Suprapubic skin (tissue), 4 donors: ENCODE measurements around the gene HERC2. TPM values are rescaled to one million over a fixed set of nuclear protein-coding genes. Genes with fewer than 3 reads are reported as not detected.
A peak's percentile ranks its signal among the peaks of the same experiment; 100 is the strongest.

Experiments
- DNase-seq, 2 donors: peaks; one replicate each; pipeline ENCODE4 v3.0.0-alpha.2; 2019; ENCODE audit warnings: low spot score in 2 of 2
- H3K27ac ChIP-seq: fragments of 200-600 bp; sonication (generic); one replicate; pipeline ENCODE4 v1.5.1; 2019
- H3K27me3 ChIP-seq: fragments of 200-600 bp; sonication (generic); one replicate; pipeline ENCODE4 v1.5.1; 2019
- H3K36me3 ChIP-seq: fragments of 200-600 bp; sonication (generic); one replicate; pipeline ENCODE4 v1.5.1; 2019
- H3K4me1 ChIP-seq: fragments of 200-600 bp; sonication (generic); one replicate; pipeline ENCODE4 v1.5.1; 2019
- H3K4me3 ChIP-seq: fragments of 200-600 bp; sonication (generic); one replicate; pipeline ENCODE4 v1.5.1; 2019; ENCODE audit warnings: mild to moderate bottlenecking
- H3K9me3 ChIP-seq: fragments of 200-600 bp; sonication (generic); one replicate; pipeline ENCODE4 v1.5.1; 2019
- EP300 ChIP-seq: sonication (generic); formaldehyde crosslinking; IDR thresholded peaks from one replicate; pipeline ENCODE4 v1.6.1; 2017; ENCODE audit warnings: antibody characterized with exemption
- POLR2A ChIP-seq, 2 donors: fragments of 450-650 bp; IDR thresholded peaks; one replicate each; pipeline ENCODE4 v1.6.1; 2017; ENCODE audit warnings: antibody characterized with exemption in 2 of 2, mild to moderate bottlenecking in 2 of 2, moderate library complexity in 2 of 2
- POLR2AphosphoS5 ChIP-seq, 3 donors: sonication (generic); formaldehyde crosslinking; IDR thresholded peaks; one replicate each; pipeline ENCODE4 v1.6.1; 2017; ENCODE audit warnings: antibody characterized with exemption in 3 of 3
- WGBS: methylation state at CpG from one replicate; pipeline ENCODE4 v1.1.5; 2018; 5-methylcytosine and 5-hydroxymethylcytosine counted together
- total RNA-seq, 4 donors: library from RNA; depleted of rRNA; stranded (reverse); fragments of >200 nt; gene quantifications; one replicate each; pipeline ENCODE4 v1.1.0, GENCODE V29; 2016
- TF ChIP-seq, protein P1 (sequence below), 2 donors: fragments of 200-600 bp in 1 of 2; fragments of 450-650 bp in 1 of 2; sonication (generic) in 1 of 2; IDR thresholded peaks; one replicate each; pipeline ENCODE4 v1.5.1; 2016 to 2019; ENCODE audit warnings: antibody characterized with exemption in 2 of 2, mild to moderate bottlenecking in 1 of 2, moderate library complexity in 1 of 2

Gene HERC2
- total RNA-seq, 4 donors from 2014 or later: 45.2 to 111 (median 73.8) TPM

DNA sequence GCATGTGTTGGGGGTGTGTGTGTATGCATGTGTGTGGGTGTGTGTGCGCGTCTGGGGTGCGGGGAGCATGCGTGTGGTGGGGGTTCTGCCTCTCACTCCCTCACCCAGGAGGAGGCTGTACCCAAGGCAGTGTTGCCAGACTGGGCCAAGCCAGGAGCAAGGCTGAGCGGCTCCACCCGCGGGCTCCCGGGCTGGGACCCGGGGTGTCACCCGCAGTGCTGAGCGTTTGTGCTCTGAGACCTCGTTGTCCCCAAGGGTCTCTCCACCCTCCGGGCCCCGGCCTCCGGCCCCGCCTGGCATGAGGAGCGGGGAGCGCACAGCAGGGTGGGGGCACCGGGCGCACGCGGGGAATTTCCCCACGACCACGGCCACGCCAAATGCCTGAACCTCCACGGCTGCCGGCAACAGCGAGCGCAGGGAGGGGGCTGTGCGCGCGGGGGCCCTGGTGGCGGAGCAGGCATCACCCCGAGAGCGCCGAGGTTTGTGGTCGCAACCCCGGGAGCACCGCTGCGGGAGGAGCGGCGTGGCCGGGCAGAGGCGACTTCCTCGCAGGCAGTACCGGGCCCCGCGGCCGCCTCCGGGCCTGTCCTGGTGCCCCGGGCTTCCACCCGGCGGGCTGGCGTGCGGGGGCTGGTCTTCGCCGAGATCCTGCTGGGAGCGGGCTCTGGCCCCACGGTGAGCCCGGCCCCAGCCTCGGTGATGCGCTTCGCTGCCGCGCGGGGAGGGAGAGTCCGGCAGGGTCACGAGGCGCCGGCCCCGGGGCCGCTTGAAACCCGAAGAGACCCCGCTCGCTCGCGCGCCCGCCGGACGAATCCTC is 215.5 kb downstream of the HERC2 start:
- Histone ChIP-seq H3K27ac (no peak overlapping the region), H3K36me3 (peaks cover 4% of the 10 kb centered on the region), H3K4me3 (peak overlapping the region; percentile 58), H3K9me3 (no peaks in the 10 kb centered on the region), H3K27me3 (peaks cover 26% of the 10 kb centered on the region), H3K4me1 (peaks cover 17% of the 10 kb centered on the region)
- TF ChIP-seq EP300 (no peak), POLR2A (IDR thresholded peaks at IDR 0.05) (no peak), POLR2AphosphoS5 (IDR thresholded peaks at IDR 0.05) (no peak)
- TF ChIP-seq, protein P1, sequence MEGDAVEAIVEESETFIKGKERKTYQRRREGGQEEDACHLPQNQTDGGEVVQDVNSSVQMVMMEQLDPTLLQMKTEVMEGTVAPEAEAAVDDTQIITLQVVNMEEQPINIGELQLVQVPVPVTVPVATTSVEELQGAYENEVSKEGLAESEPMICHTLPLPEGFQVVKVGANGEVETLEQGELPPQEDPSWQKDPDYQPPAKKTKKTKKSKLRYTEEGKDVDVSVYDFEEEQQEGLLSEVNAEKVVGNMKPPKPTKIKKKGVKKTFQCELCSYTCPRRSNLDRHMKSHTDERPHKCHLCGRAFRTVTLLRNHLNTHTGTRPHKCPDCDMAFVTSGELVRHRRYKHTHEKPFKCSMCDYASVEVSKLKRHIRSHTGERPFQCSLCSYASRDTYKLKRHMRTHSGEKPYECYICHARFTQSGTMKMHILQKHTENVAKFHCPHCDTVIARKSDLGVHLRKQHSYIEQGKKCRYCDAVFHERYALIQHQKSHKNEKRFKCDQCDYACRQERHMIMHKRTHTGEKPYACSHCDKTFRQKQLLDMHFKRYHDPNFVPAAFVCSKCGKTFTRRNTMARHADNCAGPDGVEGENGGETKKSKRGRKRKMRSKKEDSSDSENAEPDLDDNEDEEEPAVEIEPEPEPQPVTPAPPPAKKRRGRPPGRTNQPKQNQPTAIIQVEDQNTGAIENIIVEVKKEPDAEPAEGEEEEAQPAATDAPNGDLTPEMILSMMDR (IDR thresholded peaks at IDR 0.05): no peak
- 0% methylated on average over 2 of the region's 81 CpGs for WGBS
- peak in 1 of 2 donors; percentile 62 for DNase-seq

DNA sequence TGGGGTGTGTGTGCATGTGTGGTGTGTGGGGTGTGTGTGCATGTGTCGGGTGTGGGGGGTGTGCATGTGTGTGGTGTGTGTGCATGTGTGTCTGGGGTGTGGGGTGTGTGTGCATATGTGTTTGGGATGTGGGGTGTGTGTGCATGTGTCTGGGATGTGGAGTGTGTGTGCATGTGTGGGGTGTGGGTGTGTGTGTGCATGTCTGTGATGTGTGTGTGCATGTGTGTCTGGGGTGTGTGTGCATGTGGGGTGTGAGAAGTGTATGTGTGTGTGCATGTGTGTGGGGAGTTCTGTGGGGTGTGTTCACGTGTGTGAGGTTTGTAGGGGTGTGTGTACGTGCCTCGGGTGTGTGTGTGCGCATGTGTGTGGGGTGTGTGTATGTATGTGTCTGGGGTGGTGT is 216.2 kb downstream of the HERC2 start:
- Histone ChIP-seq H3K4me1 (peaks cover 17% of the 10 kb centered on the region), H3K9me3 (no peaks in the 10 kb centered on the region), H3K36me3 (no peaks in the 10 kb centered on the region), H3K27me3 (peaks cover 28% of the 10 kb centered on the region), H3K4me3 (no peak overlapping the region), H3K27ac (no peak overlapping the region)
- WGBS: 73% methylated on average over 5 of the region's 5 CpGs
- TF ChIP-seq POLR2A (IDR thresholded peaks at IDR 0.05) (no peak), EP300 (no peak), POLR2AphosphoS5 (IDR thresholded peaks at IDR 0.05) (no peak)
- TF ChIP-seq, protein P1 (IDR thresholded peaks at IDR 0.05): no peak
- peak in 1 of 2 donors; percentile 31 for DNase-seq

DNA sequence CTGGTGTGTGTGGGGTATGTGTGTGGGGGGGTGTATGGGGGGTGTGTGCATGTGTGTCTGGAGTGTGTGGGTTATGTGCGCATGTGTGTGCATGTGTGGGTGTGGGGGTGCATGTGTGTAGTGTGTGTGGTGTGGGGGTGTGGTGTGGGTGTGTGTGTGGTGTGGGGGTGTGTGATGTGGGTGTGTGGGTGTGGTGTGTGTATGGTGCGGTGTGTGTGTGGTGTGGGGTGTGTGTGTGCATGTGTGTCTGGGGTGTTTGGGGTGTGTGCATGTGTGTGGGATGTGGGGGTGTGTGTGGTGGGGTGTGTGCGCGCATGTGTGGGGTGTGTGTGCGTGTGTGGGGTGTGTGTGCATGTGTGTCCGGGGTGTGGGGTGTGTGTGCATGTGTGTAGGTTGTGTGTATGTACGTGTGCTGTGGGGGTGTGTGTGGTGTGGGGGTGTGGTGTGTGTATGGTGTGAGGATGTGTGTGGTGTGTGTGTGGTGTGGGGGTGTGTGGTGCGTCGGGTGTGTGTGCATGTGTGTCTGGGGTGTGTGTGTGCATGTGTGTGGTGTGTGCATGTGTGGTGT is 216.7 kb downstream of the HERC2 start:
- H3K4me1 ChIP-seq: peaks cover 17% of the 10 kb centered on the region
- WGBS: 85% methylated on average over 9 of the region's 9 CpGs
- DNase-seq: peak in 1 of 2 donors; percentile 39

DNA sequence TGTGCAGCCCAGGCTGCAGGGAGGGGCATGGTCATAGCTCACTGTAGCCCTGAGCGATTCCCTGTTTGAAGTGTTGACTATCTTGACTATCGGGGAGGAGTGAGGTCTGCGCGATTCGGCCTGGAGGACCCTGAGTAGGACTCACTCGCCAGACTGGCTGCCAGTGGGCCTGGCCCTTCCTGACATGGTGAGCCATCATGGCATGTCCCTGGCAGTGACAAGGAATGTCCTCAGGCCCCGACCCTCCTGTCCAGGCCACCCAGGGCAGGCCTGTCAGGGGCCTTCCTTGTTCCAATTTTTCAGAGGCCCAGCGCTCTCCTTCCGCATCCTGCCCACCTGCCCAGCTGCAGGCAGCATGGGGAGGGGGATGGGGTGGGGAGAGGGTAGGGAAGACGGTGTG is 217.7 kb downstream of the HERC2 start:
- 95% methylated on average over 10 of the region's 10 CpGs for WGBS
- peaks cover 24% of the 10 kb centered on the region for H3K4me1 ChIP-seq
- no peaks in the 10 kb centered on the region for H3K9me3 ChIP-seq
- H3K27me3 ChIP-seq: peaks cover 34% of the 10 kb centered on the region
- no peak overlapping the region for H3K4me3 ChIP-seq
- no peak overlapping the region for H3K27ac ChIP-seq
- peak in 1 of 2 donors; percentile 55 for DNase-seq
- TF ChIP-seq, protein P1 (IDR thresholded peaks at IDR 0.05): no peak
- TF ChIP-seq EP300: no peak
- TF ChIP-seq POLR2A (IDR thresholded peaks at IDR 0.05): no peak
- no peak for TF ChIP-seq POLR2AphosphoS5 (IDR thresholded peaks at IDR 0.05)
- no peaks in the 10 kb centered on the region for H3K36me3 ChIP-seq

More for the DNA sequence above, 216.7 kb downstream of the HERC2 start:
- Histone ChIP-seq H3K36me3 (no peaks in the 10 kb centered on the region), H3K27ac (no peak overlapping the region), H3K9me3 (no peaks in the 10 kb centered on the region), H3K4me3 (no peak overlapping the region), H3K27me3 (peaks cover 33% of the 10 kb centered on the region)
- TF ChIP-seq POLR2AphosphoS5 (IDR thresholded peaks at IDR 0.05) (no peak), POLR2A (IDR thresholded peaks at IDR 0.05) (no peak), EP300 (no peak)
- TF ChIP-seq, protein P1 (IDR thresholded peaks at IDR 0.05): no peak

DNA sequence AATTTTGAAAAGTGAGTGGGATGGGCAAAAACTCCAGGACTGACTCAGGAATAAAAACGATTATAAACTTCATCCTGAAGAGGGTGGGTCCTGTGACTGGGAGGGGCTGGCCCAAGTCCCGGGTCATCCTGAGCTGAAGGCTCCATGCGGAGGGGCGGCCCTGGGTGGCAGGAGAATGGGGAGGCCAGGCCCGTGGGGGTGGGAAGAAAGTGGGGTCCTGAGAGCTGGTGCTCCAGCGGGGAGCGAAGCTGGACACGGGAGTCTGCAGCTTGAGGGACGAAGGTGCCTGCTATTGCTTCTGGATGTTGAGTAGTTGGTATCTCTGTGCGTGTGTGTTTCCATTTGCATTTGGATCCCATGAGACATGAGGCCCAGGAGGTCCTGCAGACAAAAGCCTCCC is 218.1 kb downstream of the HERC2 start:
- H3K27me3 ChIP-seq: peaks cover 39% of the 10 kb centered on the region
- WGBS: 84% methylated on average over 10 of the region's 10 CpGs
- peak in 1 of 2 donors; percentile 50 for DNase-seq

More for the DNA sequence above, 218.1 kb downstream of the HERC2 start:
- H3K4me3 ChIP-seq: no peak overlapping the region
- H3K9me3 ChIP-seq: no peaks in the 10 kb centered on the region
- TF ChIP-seq, protein P1 (IDR thresholded peaks at IDR 0.05): no peak
- no peak for TF ChIP-seq POLR2AphosphoS5 (IDR thresholded peaks at IDR 0.05)
- no peak for TF ChIP-seq POLR2A (IDR thresholded peaks at IDR 0.05)
- no peak for TF ChIP-seq EP300
- H3K36me3 ChIP-seq: no peaks in the 10 kb centered on the region
- no peak overlapping the region for H3K27ac ChIP-seq
- H3K4me1 ChIP-seq: peaks cover 29% of the 10 kb centered on the region
